ENCODE measurements around the gene H2AZ1. TPM values are rescaled to one million over a fixed set of nuclear protein-coding genes. Genes with fewer than 3 reads are reported as not detected.

Gene H2AZ1
- total RNA-seq, 2 donors from 2014 or later = 580 to 651 TPM

GRCh38 chr4:99991741-99992140, 41.7 kb upstream of the H2AZ1 start:
- Mint-ChIP-seq H3K36me3 (ENCODE audit: low read depth) (no peaks in the 10 kb centered on the region), H3K9me3 (no peaks in the 10 kb centered on the region), H3K27me3 (ENCODE audit: insufficient read depth) (no peaks in the 10 kb centered on the region), H3K27ac (no peak overlapping the region), H3K4me3 (no peak overlapping the region), H3K4me1 (no peaks in the 10 kb centered on the region)
- H3K4me1 ChIP-seq (ENCODE audit: control insufficient read depth, insufficient read depth, low read length) = no peaks in the 10 kb centered on the region
- H3K27ac ChIP-seq (ENCODE audit: low read depth, low read length) = no peak overlapping the region
- TF ChIP-seq CTCF (conservative IDR thresholded peaks at IDR 0.05) = no peak
- 92% methylated on average over 2 to 3 of the region's 3 CpGs for WGBS, 2 experiments (ENCODE audit: insufficient coverage in 1 of 2, insufficient read length in 1 of 2)
- no peak overlapping the region for H3K9ac ChIP-seq (ENCODE audit: extremely low read depth, low read length, poor library complexity, severe bottlenecking)
- no peaks in the 10 kb centered on the region for H3K36me3 ChIP-seq (ENCODE audit: control insufficient read depth, insufficient read depth, low read length)
- no peak for DNase-seq
- no peak overlapping the region for H3K4me3 ChIP-seq (ENCODE audit: low read length)
- H3K27me3 ChIP-seq (ENCODE audit: control insufficient read depth, insufficient read depth, low read length, poor library complexity, severe bottlenecking) = no peaks in the 10 kb centered on the region
- no peaks in the 10 kb centered on the region for H3K9me3 ChIP-seq (ENCODE audit: control insufficient read depth, low read length)

- Mint-ChIP-seq H3K27me3 (ENCODE audit: insufficient read depth) (no peaks in the 10 kb centered on the region), H3K36me3 (ENCODE audit: low read depth) (no peaks in the 10 kb centered on the region), H3K4me3 (no peak overlapping the region), H3K27ac (no peak overlapping the region), H3K9me3 (no peaks in the 10 kb centered on the region), H3K4me1 (no peaks in the 10 kb centered on the region)
- no peak overlapping the region for H3K27ac ChIP-seq (ENCODE audit: low read depth, low read length)
- no peak overlapping the region for H3K9ac ChIP-seq (ENCODE audit: extremely low read depth, low read length, poor library complexity, severe bottlenecking)
- no peaks in the 10 kb centered on the region for H3K9me3 ChIP-seq (ENCODE audit: control insufficient read depth, low read length)
- no peak overlapping the region for H3K4me3 ChIP-seq (ENCODE audit: low read length)
- no peak for TF ChIP-seq CTCF (conservative IDR thresholded peaks at IDR 0.05)
- H3K27me3 ChIP-seq (ENCODE audit: control insufficient read depth, insufficient read depth, low read length, poor library complexity, severe bottlenecking) = no peaks in the 10 kb centered on the region
- no peaks in the 10 kb centered on the region for H3K36me3 ChIP-seq (ENCODE audit: control insufficient read depth, insufficient read depth, low read length)
- no peak for DNase-seq
- no peaks in the 10 kb centered on the region for H3K4me1 ChIP-seq (ENCODE audit: control insufficient read depth, insufficient read depth, low read length)
Measured at GRCh38 chr4:99987681-99988080, 37.6 kb upstream of the H2AZ1 start.

- TF ChIP-seq CTCF (conservative IDR thresholded peaks at IDR 0.05) = no peak
- no peak overlapping the region for H3K9ac ChIP-seq (ENCODE audit: extremely low read depth, low read length, poor library complexity, severe bottlenecking)
- no peaks in the 10 kb centered on the region for H3K4me1 Mint-ChIP-seq
- H3K9me3 ChIP-seq (ENCODE audit: control insufficient read depth, low read length) = no peaks in the 10 kb centered on the region
- no peaks in the 10 kb centered on the region for H3K4me1 ChIP-seq (ENCODE audit: control insufficient read depth, insufficient read depth, low read length)
- no peak overlapping the region for H3K4me3 ChIP-seq (ENCODE audit: low read length)
- H3K36me3 ChIP-seq (ENCODE audit: control insufficient read depth, insufficient read depth, low read length) = no peaks in the 10 kb centered on the region
- WGBS, 2 experiments (ENCODE audit: insufficient coverage in 1 of 2, insufficient read length in 1 of 2) = 100% methylated on average over 1 of the region's 4 CpGs; no CpG with 5 or more reads in 1 of the 2 experiments
- no peak overlapping the region for H3K4me3 Mint-ChIP-seq
- H3K36me3 Mint-ChIP-seq (ENCODE audit: low read depth) = no peaks in the 10 kb centered on the region
- H3K9me3 Mint-ChIP-seq = no peaks in the 10 kb centered on the region
- H3K27me3 ChIP-seq (ENCODE audit: control insufficient read depth, insufficient read depth, low read length, poor library complexity, severe bottlenecking) = no peaks in the 10 kb centered on the region
- DNase-seq = no peak
- no peak overlapping the region for H3K27ac Mint-ChIP-seq
- no peak overlapping the region for H3K27ac ChIP-seq (ENCODE audit: low read depth, low read length)
- no peaks in the 10 kb centered on the region for H3K27me3 Mint-ChIP-seq (ENCODE audit: insufficient read depth)
Measured at GRCh38 chr4:99986792-99987191, 36.7 kb upstream of the H2AZ1 start.

Measured in endodermal cell (in vitro differentiated cells).